HL-60 (cell line): ENCODE measurements around the gene GRID2.

Source experiments
- CTCF ChIP-seq: IDR thresholded peaks from one replicate; pipeline ENCODE4 v1.5.1; 2011; ENCODE audit warnings: low read length, control low read depth, inconsistent platforms; ENCODE audit not compliant: insufficient read depth
- GABPA ChIP-seq: IDR thresholded peaks from 2 replicates; pipeline ENCODE4 v1.6.1; 2012; ENCODE audit warnings: low read depth
- POLR2AphosphoS5 ChIP-seq: IDR thresholded peaks from 2 replicates; pipeline ENCODE4 v1.6.1; 2012; ENCODE audit warnings: low read depth
- TF ChIP-seq, protein P1 (sequence below): IDR thresholded peaks from 2 replicates; pipeline ENCODE4 v1.6.1; 2012; ENCODE audit warnings: low read depth; ENCODE audit not compliant: insufficient replicate concordance

DNA sequence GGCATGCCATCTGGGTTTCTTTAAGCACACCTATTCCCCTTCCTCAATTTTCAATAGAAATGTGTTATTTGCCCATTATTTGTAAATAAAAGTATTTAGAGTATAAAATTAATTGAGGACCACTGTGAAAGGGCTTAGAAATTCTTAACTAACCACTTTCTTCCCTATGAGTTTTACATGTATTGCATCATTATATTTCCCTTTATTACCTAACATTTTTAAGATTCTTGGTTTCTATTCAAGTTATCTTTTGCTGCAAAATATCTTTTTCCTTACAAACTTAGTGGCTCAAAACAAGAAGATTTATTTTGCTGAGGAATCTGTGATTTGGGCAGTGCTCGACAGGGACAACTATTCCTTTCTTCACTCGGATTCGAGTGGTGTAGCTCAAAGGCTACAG is 40.5 kb downstream of the GRID2 start:
- TF ChIP-seq CTCF (no peak), POLR2AphosphoS5 (no peak), GABPA (no peak)
- TF ChIP-seq, protein P1, sequence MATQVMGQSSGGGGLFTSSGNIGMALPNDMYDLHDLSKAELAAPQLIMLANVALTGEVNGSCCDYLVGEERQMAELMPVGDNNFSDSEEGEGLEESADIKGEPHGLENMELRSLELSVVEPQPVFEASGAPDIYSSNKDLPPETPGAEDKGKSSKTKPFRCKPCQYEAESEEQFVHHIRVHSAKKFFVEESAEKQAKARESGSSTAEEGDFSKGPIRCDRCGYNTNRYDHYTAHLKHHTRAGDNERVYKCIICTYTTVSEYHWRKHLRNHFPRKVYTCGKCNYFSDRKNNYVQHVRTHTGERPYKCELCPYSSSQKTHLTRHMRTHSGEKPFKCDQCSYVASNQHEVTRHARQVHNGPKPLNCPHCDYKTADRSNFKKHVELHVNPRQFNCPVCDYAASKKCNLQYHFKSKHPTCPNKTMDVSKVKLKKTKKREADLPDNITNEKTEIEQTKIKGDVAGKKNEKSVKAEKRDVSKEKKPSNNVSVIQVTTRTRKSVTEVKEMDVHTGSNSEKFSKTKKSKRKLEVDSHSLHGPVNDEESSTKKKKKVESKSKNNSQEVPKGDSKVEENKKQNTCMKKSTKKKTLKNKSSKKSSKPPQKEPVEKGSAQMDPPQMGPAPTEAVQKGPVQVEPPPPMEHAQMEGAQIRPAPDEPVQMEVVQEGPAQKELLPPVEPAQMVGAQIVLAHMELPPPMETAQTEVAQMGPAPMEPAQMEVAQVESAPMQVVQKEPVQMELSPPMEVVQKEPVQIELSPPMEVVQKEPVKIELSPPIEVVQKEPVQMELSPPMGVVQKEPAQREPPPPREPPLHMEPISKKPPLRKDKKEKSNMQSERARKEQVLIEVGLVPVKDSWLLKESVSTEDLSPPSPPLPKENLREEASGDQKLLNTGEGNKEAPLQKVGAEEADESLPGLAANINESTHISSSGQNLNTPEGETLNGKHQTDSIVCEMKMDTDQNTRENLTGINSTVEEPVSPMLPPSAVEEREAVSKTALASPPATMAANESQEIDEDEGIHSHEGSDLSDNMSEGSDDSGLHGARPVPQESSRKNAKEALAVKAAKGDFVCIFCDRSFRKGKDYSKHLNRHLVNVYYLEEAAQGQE, result no peak
